GM23338 (cell line): ENCODE measurements around the gene JAZF1. TPM values are rescaled to one million over a fixed set of nuclear protein-coding genes. Genes with fewer than 3 reads are reported as not detected.

ENCODE experiments used
- ATAC-seq: fragments of 200-7000 bp; cut with Tn5 transposase; 3 replicates; pipeline ENCODE4 v1.9.1; 2020
- DNase-seq: peaks from one replicate; pipeline ENCODE4 v3.0.0-alpha.2; 2015; ENCODE audit warnings: low spot score
- H2AFZ ChIP-seq: fragments of 200-600 bp; sonication (generic); 2 replicates; pipeline ENCODE4 v1.8.0; 2016; ENCODE audit warnings: antibody characterized with exemption, mild to moderate bottlenecking, moderate library complexity
- H3F3A ChIP-seq: fragments of 200-600 bp; sonication (generic); replicated peaks from 2 replicates; pipeline ENCODE4 v1.8.0; 2017; ENCODE audit warnings: antibody characterized with exemption, mixed run types, low read depth
- H3K27ac ChIP-seq: fragments of 200-600 bp; sonication (generic); 2 replicates; pipeline ENCODE4 v1.6.1; 2016; ENCODE audit warnings: low read depth
- H3K27me3 ChIP-seq: fragments of 200-600 bp; sonication (generic); 2 replicates; pipeline ENCODE4 v1.8.0; 2016; ENCODE audit warnings: mild to moderate bottlenecking, mixed run types, moderate library complexity; ENCODE audit not compliant: insufficient read depth
- H3K36me3 ChIP-seq: fragments of 200-600 bp; sonication (generic); 2 replicates; pipeline ENCODE4 v1.8.0; 2016; ENCODE audit warnings: mild to moderate bottlenecking; ENCODE audit not compliant: insufficient read depth
- H3K4me1 ChIP-seq: fragments of 200-600 bp; sonication (generic); 2 replicates; pipeline ENCODE4 v1.8.0; 2016; ENCODE audit warnings: mild to moderate bottlenecking, moderate library complexity; ENCODE audit not compliant: insufficient read depth
- H3K4me2 ChIP-seq: fragments of 200-600 bp; sonication (generic); 2 replicates; pipeline ENCODE4 v1.7.1; 2017; ENCODE audit warnings: mixed run types
- H3K4me3 ChIP-seq: fragments of 200-600 bp; sonication (generic); 2 replicates; pipeline ENCODE4 v1.6.1; 2016; ENCODE audit warnings: mixed run types
- H3K79me2 ChIP-seq: fragments of 200-600 bp; sonication (generic); replicated peaks from 2 replicates; pipeline ENCODE4 v1.8.0; 2017; ENCODE audit warnings: mild to moderate bottlenecking; ENCODE audit not compliant: insufficient read depth
- H3K9me2 ChIP-seq: fragments of 200-600 bp; sonication (generic); 2 replicates; pipeline ENCODE4 v1.8.0; 2017; ENCODE audit not compliant: insufficient read depth
- H4K20me1 ChIP-seq: fragments of 200-600 bp; sonication (generic); replicated peaks from 2 replicates; pipeline ENCODE4 v1.8.0; 2017; ENCODE audit warnings: mild to moderate bottlenecking; ENCODE audit not compliant: insufficient read depth
- H3K27ac Mint-ChIP-seq: 2 replicates; pipeline ENCODE4 v1.8.0; 2020; ENCODE audit warnings: inconsistent platforms, mild to moderate bottlenecking, moderate library complexity, mixed read lengths
- H3K27me3 Mint-ChIP-seq: 3 replicates; pipeline ENCODE4 v1.8.0; 2022; ENCODE audit warnings: low read depth, mild to moderate bottlenecking, moderate library complexity, mixed read lengths, inconsistent platforms; ENCODE audit not compliant: insufficient read depth, poor library complexity
- H3K36me3 Mint-ChIP-seq: 3 replicates; pipeline ENCODE4 v1.8.0; 2021; ENCODE audit warnings: low read depth, mild to moderate bottlenecking, inconsistent platforms, moderate library complexity, mixed read lengths
- H3K4me1 Mint-ChIP-seq: 3 replicates; pipeline ENCODE4 v1.8.0; 2020; ENCODE audit warnings: mild to moderate bottlenecking, inconsistent platforms, mixed read lengths
- H3K4me3 Mint-ChIP-seq: 3 replicates; pipeline ENCODE4 v1.8.0; 2021; ENCODE audit warnings: moderate library complexity, mild to moderate bottlenecking, inconsistent platforms, mixed read lengths
- H3K9me3 Mint-ChIP-seq: 3 replicates; pipeline ENCODE4 v1.8.0; 2020; ENCODE audit warnings: moderate library complexity, mild to moderate bottlenecking, inconsistent platforms, mixed read lengths
- EZH2 ChIP-seq: fragments of 200-600 bp; sonication (generic); IDR thresholded peaks from one replicate; pipeline ENCODE4 v1.8.0; 2017; ENCODE audit warnings: antibody characterized with exemption, mild to moderate bottlenecking, low read depth; ENCODE audit not compliant: unreplicated experiment
- NANOG ChIP-seq: IDR thresholded peaks from 2 replicates; pipeline ENCODE4 v1.6.1; 2016; ENCODE audit warnings: antibody characterized with exemption, borderline replicate concordance
- POLR2AphosphoS5 ChIP-seq: IDR thresholded peaks from 2 replicates; pipeline ENCODE4 v1.6.1; 2016; ENCODE audit warnings: antibody characterized with exemption, low read depth
- ZNF114 ChIP-seq: fragments of 250-450 bp; sonication (Bioruptor Pico); IDR thresholded peaks from 2 replicates; pipeline ENCODE4 v1.5.0; 2020; ENCODE audit warnings: mild to moderate bottlenecking, moderate library complexity
- ZNF331 ChIP-seq: fragments of 250-450 bp; sonication (Bioruptor Pico); IDR thresholded peaks from 2 replicates; pipeline ENCODE4 v1.5.0; 2020; ENCODE audit warnings: low read depth, mild to moderate bottlenecking, moderate library complexity
- polyA plus RNA-seq: library from polyadenylated mRNA; unstranded; fragments of >200 nt; fragmentation: Nextera tagmentation; extraction: Ambion mirVana; gene quantifications from 2 replicates; pipeline ENCODE4 v1.2.1, GENCODE V29; 2016
- small RNA-seq: library from RNA; depleted of rRNA; stranded (forward); fragments of <200 nt; gene quantifications from one replicate; pipeline ENCODE3, GENCODE V24; 2014; ENCODE audit warnings: low replicate concordance
- total RNA-seq: library from RNA; depleted of rRNA; stranded (reverse); fragments of >200 nt; shearing (Covaris generic); gene quantifications from 2 replicates; pipeline ENCODE4 v1.2.3, GENCODE V29; 2014; rRNA removed
- TF ChIP-seq, protein P1 (sequence below): fragments of 250-450 bp; sonication (Bioruptor Pico); IDR thresholded peaks from 2 replicates; pipeline ENCODE4 v1.5.0; 2020; ENCODE audit warnings: mild to moderate bottlenecking, moderate library complexity
- TF ChIP-seq, protein P2 (sequence below), 2 experiments: fragments of 200-600 bp in 1 of 2; sonication (generic) in 1 of 2; conservative IDR thresholded peaks; 2 replicates each; pipeline versions ENCODE4 v1.5.1 to v1.6.1; 2016 to 2017; ENCODE audit warnings: antibody characterized with exemption in 2 of 2, low read depth in 2 of 2, mild to moderate bottlenecking in 2 of 2, moderate library complexity in 1 of 2
- TF ChIP-seq, protein P3 (sequence below): IDR thresholded peaks from 2 replicates; pipeline ENCODE4 v1.6.1; 2016; ENCODE audit warnings: antibody characterized with exemption

The JAZF1 gene
- total and polyA plus RNA-seq, 2 experiments from 2014 or later, result 12.2 to 22.2 TPM

DNA sequence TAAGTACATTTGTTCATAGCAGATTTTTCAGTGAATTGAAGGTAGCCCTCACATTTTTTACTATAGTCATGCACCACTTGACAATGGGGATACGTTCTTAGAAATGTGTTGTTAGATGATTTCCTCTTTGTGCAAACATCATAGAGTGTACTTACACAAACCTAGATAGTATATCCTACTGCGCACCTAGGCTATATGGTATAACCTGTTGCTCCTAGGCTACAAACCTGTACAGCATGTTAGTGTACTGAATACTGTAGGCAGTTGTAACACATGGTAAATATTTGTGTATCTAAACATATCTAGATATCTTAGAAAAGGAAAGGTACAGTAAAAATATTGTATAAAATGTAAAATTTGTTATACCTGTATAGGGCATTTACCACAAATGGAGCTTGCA is 399.4 kb downstream of the JAZF1 start:
- H3K27me3 Mint-ChIP-seq, result peaks cover 2% of the 10 kb centered on the region
- H3K27ac Mint-ChIP-seq, result no peak overlapping the region
- Histone ChIP-seq H3K36me3 (no peaks in the 10 kb centered on the region), H4K20me1 (peaks cover 3% of the 10 kb centered on the region; the same call in 1 of the 2 replicates), H3K79me2 (peaks cover 13% of the 10 kb centered on the region; the same call in 1 of the 2 replicates), H2AFZ (no peak overlapping the region), H3K27ac (no peak overlapping the region), H3K27me3 (no peaks in the 10 kb centered on the region), H3F3A (no peaks in the 10 kb centered on the region), H3K4me2 (no peak overlapping the region), H3K4me1 (peaks cover under 1% of the 10 kb centered on the region; the same call in 1 of the 2 replicates), H3K9me2 (no peaks in the 10 kb centered on the region), H3K4me3 (no peak overlapping the region)
- DNase-seq (no peak), ATAC-seq (no peak)
- peaks cover 10% of the 10 kb centered on the region; the same call in 2 of the 3 replicates for H3K4me1 Mint-ChIP-seq
- peaks cover 6% of the 10 kb centered on the region; the same call in 2 of the 3 replicates for H3K36me3 Mint-ChIP-seq
- TF ChIP-seq, protein P1, sequence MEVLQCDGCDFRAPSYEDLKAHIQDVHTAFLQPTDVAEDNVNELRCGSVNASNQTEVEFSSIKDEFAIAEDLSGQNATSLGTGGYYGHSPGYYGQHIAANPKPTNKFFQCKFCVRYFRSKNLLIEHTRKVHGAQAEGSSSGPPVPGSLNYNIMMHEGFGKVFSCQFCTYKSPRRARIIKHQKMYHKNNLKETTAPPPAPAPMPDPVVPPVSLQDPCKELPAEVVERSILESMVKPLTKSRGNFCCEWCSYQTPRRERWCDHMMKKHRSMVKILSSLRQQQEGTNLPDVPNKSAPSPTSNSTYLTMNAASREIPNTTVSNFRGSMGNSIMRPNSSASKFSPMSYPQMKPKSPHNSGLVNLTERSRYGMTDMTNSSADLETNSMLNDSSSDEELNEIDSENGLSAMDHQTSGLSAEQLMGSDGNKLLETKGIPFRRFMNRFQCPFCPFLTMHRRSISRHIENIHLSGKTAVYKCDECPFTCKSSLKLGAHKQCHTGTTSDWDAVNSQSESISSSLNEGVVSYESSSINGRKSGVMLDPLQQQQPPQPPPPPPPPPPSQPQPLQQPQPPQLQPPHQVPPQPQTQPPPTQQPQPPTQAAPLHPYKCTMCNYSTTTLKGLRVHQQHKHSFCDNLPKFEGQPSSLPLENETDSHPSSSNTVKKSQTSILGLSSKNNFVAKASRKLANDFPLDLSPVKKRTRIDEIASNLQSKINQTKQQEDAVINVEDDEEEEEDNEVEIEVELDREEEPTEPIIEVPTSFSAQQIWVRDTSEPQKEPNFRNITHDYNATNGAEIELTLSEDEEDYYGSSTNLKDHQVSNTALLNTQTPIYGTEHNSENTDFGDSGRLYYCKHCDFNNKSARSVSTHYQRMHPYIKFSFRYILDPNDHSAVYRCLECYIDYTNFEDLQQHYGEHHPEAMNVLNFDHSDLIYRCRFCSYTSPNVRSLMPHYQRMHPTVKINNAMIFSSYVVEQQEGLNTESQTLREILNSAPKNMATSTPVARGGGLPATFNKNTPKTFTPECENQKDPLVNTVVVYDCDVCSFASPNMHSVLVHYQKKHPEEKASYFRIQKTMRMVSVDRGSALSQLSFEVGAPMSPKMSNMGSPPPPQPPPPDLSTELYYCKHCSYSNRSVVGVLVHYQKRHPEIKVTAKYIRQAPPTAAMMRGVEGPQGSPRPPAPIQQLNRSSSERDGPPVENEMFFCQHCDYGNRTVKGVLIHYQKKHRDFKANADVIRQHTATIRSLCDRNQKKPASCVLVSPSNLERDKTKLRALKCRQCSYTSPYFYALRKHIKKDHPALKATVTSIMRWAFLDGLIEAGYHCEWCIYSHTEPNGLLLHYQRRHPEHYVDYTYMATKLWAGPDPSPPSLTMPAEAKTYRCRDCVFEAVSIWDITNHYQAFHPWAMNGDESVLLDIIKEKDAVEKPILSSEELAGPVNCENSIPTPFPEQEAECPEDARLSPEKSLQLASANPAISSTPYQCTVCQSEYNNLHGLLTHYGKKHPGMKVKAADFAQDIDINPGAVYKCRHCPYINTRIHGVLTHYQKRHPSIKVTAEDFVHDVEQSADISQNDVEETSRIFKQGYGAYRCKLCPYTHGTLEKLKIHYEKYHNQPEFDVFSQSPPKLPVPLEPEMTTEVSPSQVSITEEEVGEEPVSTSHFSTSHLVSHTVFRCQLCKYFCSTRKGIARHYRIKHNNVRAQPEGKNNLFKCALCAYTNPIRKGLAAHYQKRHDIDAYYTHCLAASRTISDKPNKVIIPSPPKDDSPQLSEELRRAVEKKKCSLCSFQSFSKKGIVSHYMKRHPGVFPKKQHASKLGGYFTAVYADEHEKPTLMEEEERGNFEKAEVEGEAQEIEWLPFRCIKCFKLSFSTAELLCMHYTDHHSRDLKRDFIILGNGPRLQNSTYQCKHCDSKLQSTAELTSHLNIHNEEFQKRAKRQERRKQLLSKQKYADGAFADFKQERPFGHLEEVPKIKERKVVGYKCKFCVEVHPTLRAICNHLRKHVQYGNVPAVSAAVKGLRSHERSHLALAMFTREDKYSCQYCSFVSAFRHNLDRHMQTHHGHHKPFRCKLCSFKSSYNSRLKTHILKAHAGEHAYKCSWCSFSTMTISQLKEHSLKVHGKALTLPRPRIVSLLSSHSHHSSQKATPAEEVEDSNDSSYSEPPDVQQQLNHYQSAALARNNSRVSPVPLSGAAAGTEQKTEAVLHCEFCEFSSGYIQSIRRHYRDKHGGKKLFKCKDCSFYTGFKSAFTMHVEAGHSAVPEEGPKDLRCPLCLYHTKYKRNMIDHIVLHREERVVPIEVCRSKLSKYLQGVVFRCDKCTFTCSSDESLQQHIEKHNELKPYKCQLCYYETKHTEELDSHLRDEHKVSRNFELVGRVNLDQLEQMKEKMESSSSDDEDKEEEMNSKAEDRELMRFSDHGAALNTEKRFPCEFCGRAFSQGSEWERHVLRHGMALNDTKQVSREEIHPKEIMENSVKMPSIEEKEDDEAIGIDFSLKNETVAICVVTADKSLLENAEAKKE (CRISPR knock-in tag), result no peak
- TF ChIP-seq, protein P2, sequence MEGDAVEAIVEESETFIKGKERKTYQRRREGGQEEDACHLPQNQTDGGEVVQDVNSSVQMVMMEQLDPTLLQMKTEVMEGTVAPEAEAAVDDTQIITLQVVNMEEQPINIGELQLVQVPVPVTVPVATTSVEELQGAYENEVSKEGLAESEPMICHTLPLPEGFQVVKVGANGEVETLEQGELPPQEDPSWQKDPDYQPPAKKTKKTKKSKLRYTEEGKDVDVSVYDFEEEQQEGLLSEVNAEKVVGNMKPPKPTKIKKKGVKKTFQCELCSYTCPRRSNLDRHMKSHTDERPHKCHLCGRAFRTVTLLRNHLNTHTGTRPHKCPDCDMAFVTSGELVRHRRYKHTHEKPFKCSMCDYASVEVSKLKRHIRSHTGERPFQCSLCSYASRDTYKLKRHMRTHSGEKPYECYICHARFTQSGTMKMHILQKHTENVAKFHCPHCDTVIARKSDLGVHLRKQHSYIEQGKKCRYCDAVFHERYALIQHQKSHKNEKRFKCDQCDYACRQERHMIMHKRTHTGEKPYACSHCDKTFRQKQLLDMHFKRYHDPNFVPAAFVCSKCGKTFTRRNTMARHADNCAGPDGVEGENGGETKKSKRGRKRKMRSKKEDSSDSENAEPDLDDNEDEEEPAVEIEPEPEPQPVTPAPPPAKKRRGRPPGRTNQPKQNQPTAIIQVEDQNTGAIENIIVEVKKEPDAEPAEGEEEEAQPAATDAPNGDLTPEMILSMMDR (conservative IDR thresholded peaks at IDR 0.05; ENCODE audit: low read depth in 2 of 2), result no peak
- TF ChIP-seq NANOG (no peak), POLR2AphosphoS5 (no peak), ZNF114 (CRISPR knock-in tag) (no peak), ZNF331 (CRISPR knock-in tag) (no peak), EZH2 (no peak)
- TF ChIP-seq, protein P3, sequence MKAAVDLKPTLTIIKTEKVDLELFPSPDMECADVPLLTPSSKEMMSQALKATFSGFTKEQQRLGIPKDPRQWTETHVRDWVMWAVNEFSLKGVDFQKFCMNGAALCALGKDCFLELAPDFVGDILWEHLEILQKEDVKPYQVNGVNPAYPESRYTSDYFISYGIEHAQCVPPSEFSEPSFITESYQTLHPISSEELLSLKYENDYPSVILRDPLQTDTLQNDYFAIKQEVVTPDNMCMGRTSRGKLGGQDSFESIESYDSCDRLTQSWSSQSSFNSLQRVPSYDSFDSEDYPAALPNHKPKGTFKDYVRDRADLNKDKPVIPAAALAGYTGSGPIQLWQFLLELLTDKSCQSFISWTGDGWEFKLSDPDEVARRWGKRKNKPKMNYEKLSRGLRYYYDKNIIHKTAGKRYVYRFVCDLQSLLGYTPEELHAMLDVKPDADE, result no peak
- no peaks in the 10 kb centered on the region for H3K9me3 Mint-ChIP-seq
- no peak overlapping the region for H3K4me3 Mint-ChIP-seq

Small RNA genes within 50 kb of the gene (small RNA-seq; reads per million reads assigned to genes)
- gene RNU6-979P, result not detected

Other genes starting within 250 kb of the JAZF1 start
- gene CREB5, start 231.7 kb upstream of the JAZF1 start, total RNA-seq, result 1.7 and 2.4 TPM in 2 replicates
- 2.9 and 4.4 TPM in 2 replicates for gene CREB5, start 231.7 kb upstream of the JAZF1 start, polyA plus RNA-seq